AG09309 (cell line): ENCODE measurements around the gene TM4SF1.
"Not testable (repeated sequence)": the region's sequence is repeated elsewhere in the genome, so short reads cannot be mapped to it uniquely, and the experiment has no call there.

Experiments used
- DNase-seq: peaks from one replicate; pipeline ENCODE4 v3.0.0-alpha.2; 2010; ENCODE audit warnings: low read depth
- H3K4me3 ChIP-seq: 2 replicates; pipeline ENCODE4 v1.5.1; 2011; ENCODE audit warnings: mild to moderate bottlenecking, low read depth, low read length, moderate library complexity; ENCODE audit not compliant: control insufficient read depth
- TF ChIP-seq, protein P1 (sequence below): IDR thresholded peaks from 2 replicates; pipeline ENCODE4 v1.5.1; 2011; ENCODE audit warnings: mild to moderate bottlenecking, low read depth, low read length, inconsistent platforms; ENCODE audit not compliant: insufficient read depth, control insufficient read depth; ENCODE audit errors: missing control alignments

TM4SF1 gene

DNA sequence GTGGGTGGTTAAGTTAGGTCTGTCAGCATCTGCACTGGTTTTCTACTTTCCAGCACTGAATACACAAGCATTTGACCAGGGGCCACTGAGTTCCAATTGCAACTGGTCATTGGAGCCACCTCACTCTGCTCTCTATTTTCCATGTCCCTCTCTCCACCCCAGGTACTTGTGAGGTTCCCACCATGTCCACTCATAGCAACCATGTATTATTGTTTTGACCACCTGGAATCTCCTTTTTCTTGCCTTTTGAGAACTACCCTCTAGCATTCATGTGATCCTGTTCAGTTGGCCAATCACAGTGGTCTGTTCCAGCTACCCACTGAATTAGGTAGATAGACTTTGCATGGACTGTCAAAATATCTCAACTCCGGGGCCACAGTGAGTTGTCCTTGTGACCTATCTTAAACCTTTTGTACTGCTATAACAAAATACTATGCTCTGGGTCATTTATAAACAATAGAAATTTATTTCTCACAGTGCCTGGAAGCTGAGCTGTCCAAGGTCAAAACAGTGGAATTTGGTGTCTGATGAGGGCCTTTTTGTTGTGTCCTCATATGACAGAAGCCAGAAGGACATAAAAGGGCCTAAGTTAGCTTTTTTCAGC, 23.8 kb downstream of the TM4SF1 start:
- H3K4me3 ChIP-seq: no peak overlapping the region
- TF ChIP-seq, protein P1, sequence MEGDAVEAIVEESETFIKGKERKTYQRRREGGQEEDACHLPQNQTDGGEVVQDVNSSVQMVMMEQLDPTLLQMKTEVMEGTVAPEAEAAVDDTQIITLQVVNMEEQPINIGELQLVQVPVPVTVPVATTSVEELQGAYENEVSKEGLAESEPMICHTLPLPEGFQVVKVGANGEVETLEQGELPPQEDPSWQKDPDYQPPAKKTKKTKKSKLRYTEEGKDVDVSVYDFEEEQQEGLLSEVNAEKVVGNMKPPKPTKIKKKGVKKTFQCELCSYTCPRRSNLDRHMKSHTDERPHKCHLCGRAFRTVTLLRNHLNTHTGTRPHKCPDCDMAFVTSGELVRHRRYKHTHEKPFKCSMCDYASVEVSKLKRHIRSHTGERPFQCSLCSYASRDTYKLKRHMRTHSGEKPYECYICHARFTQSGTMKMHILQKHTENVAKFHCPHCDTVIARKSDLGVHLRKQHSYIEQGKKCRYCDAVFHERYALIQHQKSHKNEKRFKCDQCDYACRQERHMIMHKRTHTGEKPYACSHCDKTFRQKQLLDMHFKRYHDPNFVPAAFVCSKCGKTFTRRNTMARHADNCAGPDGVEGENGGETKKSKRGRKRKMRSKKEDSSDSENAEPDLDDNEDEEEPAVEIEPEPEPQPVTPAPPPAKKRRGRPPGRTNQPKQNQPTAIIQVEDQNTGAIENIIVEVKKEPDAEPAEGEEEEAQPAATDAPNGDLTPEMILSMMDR: no peak
- no peak for DNase-seq

DNA sequence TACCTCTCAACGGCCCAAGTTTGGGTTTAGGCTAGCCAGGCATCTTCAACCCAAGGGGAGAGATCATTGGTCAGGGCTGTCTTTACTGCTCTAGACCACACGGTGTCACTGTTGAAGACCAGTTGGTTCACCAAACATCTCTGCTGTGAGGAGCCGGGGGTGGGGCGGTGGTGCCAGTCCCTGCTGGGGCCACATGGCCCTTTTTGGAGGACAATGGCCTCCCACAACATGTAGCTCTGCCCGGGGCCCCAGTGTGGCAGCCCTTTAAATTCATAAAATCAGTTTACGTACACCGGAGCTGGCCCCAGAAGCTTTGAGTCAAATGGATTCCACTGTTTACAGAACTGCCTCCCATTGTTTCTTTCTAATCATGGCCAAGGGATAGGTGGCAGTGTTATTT, 24.9 kb downstream of the TM4SF1 start:
- H3K4me3 ChIP-seq: no peak overlapping the region
- TF ChIP-seq, protein P1: peak; percentile 80
- DNase-seq: no peak

DNA sequence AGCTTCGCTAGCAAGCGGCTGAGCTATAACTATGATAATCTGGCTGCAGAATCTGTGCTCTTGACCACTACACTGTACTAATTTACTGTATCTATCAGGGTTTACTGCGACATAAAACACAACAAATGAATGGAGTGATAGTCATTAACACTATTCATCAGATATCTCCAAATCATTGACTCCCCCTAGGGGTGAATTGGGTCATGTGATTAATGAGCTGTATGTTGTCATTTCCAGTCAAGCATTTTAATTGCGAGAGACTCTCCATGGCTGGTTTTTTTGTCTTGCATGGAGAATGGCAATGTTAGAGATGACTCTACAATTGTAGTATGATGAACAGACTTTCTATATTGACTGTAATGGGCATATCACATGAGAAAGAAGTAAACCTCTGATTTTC, 33.5 kb downstream of the TM4SF1 start:
- TF ChIP-seq, protein P1: no peak
- no peak overlapping the region for H3K4me3 ChIP-seq
- no peak for DNase-seq

DNA sequence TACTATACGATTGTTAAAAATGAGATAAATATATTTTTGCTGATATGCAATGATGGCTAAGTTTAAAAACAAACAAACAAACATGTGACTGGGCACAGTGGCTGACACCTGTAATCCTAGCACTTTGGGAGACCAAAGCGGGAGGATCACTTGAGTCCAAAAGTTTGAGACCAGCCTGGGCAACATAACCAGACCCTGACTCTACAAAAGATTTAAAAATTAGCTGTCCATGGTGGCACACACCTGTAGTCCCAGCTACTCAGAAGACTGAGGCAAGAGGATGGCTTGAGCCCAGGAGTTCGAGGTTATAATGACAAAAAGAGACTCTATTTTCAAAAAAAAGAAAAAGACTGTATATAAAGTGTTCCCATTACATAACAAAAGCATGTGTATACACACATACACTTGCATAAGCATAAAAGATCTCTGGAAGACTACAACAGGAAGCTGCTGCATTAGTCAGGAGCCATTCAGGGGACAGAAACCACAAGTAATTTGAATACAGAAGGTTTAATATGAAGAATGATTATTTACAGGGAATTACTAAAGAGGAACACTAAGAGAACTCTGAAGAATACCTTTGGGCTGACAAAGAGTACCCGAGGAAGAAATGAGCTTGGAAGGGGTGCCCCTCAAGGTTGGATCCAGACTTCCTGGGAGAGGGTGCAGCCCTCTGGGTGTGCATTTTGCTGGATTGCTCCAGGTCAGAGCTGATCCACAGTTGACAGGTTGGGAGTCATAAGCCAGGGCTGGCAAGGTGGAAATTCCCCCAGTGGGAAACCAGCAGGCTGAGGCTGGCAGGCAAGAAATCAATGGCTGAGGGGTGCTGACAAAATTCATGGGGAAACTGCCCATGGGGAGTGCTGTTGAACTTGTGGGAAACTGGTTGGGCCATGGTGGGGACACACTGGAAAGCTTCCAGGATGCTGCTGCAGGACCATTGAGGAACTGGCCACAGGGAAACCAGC, 34.8 kb downstream of the TM4SF1 start:
- TF ChIP-seq, protein P1: no peak
- H3K4me3 ChIP-seq: no peak overlapping the region
- DNase-seq: peak; percentile 80

DNA sequence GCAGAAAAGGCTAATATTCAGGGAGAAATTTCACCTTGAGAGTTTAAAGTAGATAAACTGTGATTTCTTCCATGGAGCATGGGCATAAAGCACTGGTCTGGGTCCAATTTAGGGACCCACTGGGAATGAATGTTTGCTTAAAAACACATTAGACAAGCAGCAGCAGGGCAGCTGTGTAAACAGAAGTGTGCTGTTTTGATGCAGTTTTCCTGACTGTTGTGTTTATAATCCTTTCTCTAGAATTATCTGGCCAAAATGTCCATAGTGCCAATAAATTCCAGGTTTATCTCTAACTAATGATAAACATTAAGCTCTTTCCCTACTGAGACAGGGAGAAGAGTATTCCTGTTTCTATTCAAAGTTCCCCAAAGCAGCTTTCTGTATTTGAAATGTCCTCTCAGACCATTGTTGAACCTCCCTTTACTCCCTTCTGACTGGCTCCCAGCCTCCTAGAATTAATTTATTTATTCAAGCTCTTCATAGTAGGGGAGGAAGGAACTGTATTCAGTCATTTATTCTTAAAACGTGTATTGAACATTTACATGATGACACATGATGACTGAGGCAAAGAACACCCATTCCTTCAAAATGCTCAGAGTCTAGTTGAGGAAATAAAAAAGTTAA, 37.0 kb downstream of the TM4SF1 start:
- H3K4me3 ChIP-seq: no peak overlapping the region
- no peak for DNase-seq
- TF ChIP-seq, protein P1: no peak

DNA sequence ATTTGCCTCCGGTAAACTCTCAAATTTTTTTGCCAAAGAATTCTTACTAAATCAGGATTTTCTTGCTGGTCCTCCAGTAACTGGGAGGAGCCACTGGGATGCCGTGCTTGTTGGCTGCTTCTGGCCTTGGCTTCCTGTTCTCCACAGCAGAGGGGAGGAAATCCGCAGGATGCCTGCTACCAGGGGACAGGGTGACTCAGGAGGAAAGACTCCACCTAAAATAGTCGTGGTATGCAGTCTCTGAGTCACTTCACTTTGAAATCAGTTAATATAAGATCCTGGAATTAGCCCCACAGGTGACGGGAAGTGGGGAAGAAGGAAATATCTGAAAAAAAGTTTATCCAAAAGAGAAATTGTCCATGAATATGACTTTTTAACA, 37.5 kb downstream of the TM4SF1 start:
- TF ChIP-seq, protein P1: no peak
- DNase-seq: peak; percentile 89
- no peak overlapping the region for H3K4me3 ChIP-seq

DNA sequence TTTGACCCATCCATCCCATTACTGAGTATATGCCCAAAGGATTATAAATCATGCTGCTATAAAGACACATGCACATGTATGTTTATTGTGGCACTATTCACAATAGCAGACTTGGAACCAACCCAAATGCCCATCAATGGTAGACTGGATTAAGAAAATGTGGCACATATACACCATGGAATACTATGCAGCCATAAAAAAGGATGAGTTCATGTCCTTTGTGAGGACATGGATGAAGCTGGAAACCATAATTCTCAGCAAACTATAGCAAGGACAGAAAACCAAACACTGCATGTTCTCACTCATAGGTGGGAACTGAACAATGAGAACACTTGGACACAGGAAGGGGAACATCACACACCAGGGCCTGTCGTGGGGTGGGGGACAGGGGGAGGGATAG, 40.0 kb downstream of the TM4SF1 start:
- not testable (repeated sequence) for DNase-seq, H3K4me3 ChIP-seq
